Activated T-cell treated with anti-CD3 and anti-CD28 coated beads, Interleukin-2, amount 50 U/mL, for 24 hours (primary cell): ENCODE results near the gene RTEL1.
A peak's percentile ranks its signal among the peaks of the same experiment; 100 is the strongest.
"Not testable (repeated sequence)": the region's sequence is repeated elsewhere in the genome, so short reads cannot be mapped to it uniquely, and the experiment has no call there.

Experiments used
- DNase-seq: peaks from one replicate; pipeline ENCODE4 v3.0.0-alpha.2; 2020
- H3K27ac Mint-ChIP-seq: 2 replicates; pipeline ENCODE4 v1.8.0; 2020; ENCODE audit warnings: mild to moderate bottlenecking, mixed read lengths
- H3K27me3 Mint-ChIP-seq: 2 replicates; pipeline ENCODE4 v1.8.0; 2020; ENCODE audit warnings: mixed read lengths
- H3K36me3 Mint-ChIP-seq: 2 replicates; pipeline ENCODE4 v1.8.0; 2020; ENCODE audit warnings: low read depth, mixed read lengths
- H3K4me1 Mint-ChIP-seq: 2 replicates; pipeline ENCODE4 v1.8.0; 2020; ENCODE audit warnings: low read depth, mixed read lengths
- H3K4me3 Mint-ChIP-seq: 2 replicates; pipeline ENCODE4 v1.8.0; 2020; ENCODE audit warnings: mild to moderate bottlenecking, moderate library complexity, mixed read lengths
- H3K9me3 Mint-ChIP-seq: 2 replicates; pipeline ENCODE4 v1.8.0; 2020; ENCODE audit warnings: mixed read lengths

RTEL1 gene

GRCh38 chr20:63707558-63708300, 49.6 kb downstream of the RTEL1 start, which contains the start of the genes ARFRP1 and ZGPAT:
Gene ARFRP1 (minus strand): TSS chr20:63707976. CDS start chr20:63707091, 885 bp downstream.
Gene ZGPAT (plus strand): TSS chr20:63708039. CDS start chr20:63708581, 542 bp downstream.
- Mint-ChIP-seq H3K4me3 (peak within 1 kb of the TSS; percentile 95), H3K36me3 (peaks cover 85% of the 10 kb centered on the region), H3K27ac (peak within 1 kb of the TSS; percentile 93), H3K27me3 (no peaks in the 10 kb centered on the region), H3K4me1 (peaks cover 52% of the 10 kb centered on the region), H3K9me3 (no peaks in the 10 kb centered on the region)
- peak; percentile 93 for DNase-seq

- Mint-ChIP-seq H3K9me3 (no peaks in the 10 kb centered on the region), H3K27ac (peak overlapping the region; percentile 91), H3K4me3 (peak overlapping the region; percentile 95), H3K4me1 (peaks cover 54% of the 10 kb centered on the region), H3K36me3 (peaks cover 86% of the 10 kb centered on the region), H3K27me3 (no peaks in the 10 kb centered on the region)
- DNase-seq = no peak
These were observed 50.4 kb downstream of the RTEL1 start for GRCh38 chr20:63708301-63709148.

- Mint-ChIP-seq H3K4me1 (peaks cover 54% of the 10 kb centered on the region), H3K36me3 (peaks cover 85% of the 10 kb centered on the region), H3K9me3 (no peaks in the 10 kb centered on the region)
These were observed 51.0 kb downstream of the RTEL1 start for GRCh38 chr20:63709149-63709527.

GRCh38 chr20:63711085-63711645, 53.1 kb downstream of the RTEL1 start:
- Mint-ChIP-seq H3K27ac (peak overlapping the region; percentile 80), H3K9me3 (peaks cover 7% of the 10 kb centered on the region), H3K36me3 (peaks cover 85% of the 10 kb centered on the region), H3K4me1 (peaks cover 55% of the 10 kb centered on the region), H3K27me3 (no peaks in the 10 kb centered on the region), H3K4me3 (no peak overlapping the region)
- DNase-seq = no peak

More at GRCh38 chr20:63709149-63709527, 51.0 kb downstream of the RTEL1 start:
- Mint-ChIP-seq H3K27me3 (no peaks in the 10 kb centered on the region), H3K27ac (peak overlapping the region; percentile 91), H3K4me3 (peak overlapping the region; percentile 95)
- no peak for DNase-seq

GRCh38 chr20:63712191-63712590, 54.1 kb downstream of the RTEL1 start:
- no peak for DNase-seq
- peaks cover 7% of the 10 kb centered on the region for H3K9me3 Mint-ChIP-seq
- peaks cover 85% of the 10 kb centered on the region for H3K36me3 Mint-ChIP-seq
- H3K4me1 Mint-ChIP-seq = peaks cover 56% of the 10 kb centered on the region
- peak overlapping the region; percentile 56 for H3K27ac Mint-ChIP-seq
- no peak overlapping the region for H3K4me3 Mint-ChIP-seq
- no peaks in the 10 kb centered on the region for H3K27me3 Mint-ChIP-seq

GRCh38 chr20:63714858-63715257, 56.7 kb downstream of the RTEL1 start:
- H3K9me3 Mint-ChIP-seq = peaks cover 13% of the 10 kb centered on the region
- no peaks in the 10 kb centered on the region for H3K27me3 Mint-ChIP-seq
- peaks cover 51% of the 10 kb centered on the region for H3K4me1 Mint-ChIP-seq
- H3K27ac Mint-ChIP-seq = no peak overlapping the region
- H3K4me3 Mint-ChIP-seq = no peak overlapping the region
- no peak for DNase-seq
- H3K36me3 Mint-ChIP-seq = peaks cover 95% of the 10 kb centered on the region

- H3K27me3 Mint-ChIP-seq = no peaks in the 10 kb centered on the region
- DNase-seq = no peak
- peaks cover 13% of the 10 kb centered on the region for H3K9me3 Mint-ChIP-seq
- peaks cover 88% of the 10 kb centered on the region for H3K36me3 Mint-ChIP-seq
- peaks cover 47% of the 10 kb centered on the region for H3K4me1 Mint-ChIP-seq
- no peak overlapping the region for H3K4me3 Mint-ChIP-seq
- peak overlapping the region; percentile 11 for H3K27ac Mint-ChIP-seq
These were observed 60.9 kb downstream of the RTEL1 start for GRCh38 chr20:63718996-63719395.

- Mint-ChIP-seq H3K36me3 (peaks cover 82% of the 10 kb centered on the region), H3K4me1 (peaks cover 41% of the 10 kb centered on the region), H3K9me3 (peaks cover 12% of the 10 kb centered on the region)
- H3K27ac Mint-ChIP-seq, H3K27me3 Mint-ChIP-seq, DNase-seq, H3K4me3 Mint-ChIP-seq: not testable (repeated sequence)
These were observed 65.0 kb downstream of the RTEL1 start for GRCh38 chr20:63722967-63723622.

- H3K36me3 Mint-ChIP-seq = peaks cover 59% of the 10 kb centered on the region
- H3K27ac Mint-ChIP-seq = not testable (repeated sequence)
These were observed 72.1 kb downstream of the RTEL1 start for GRCh38 chr20:63730189-63730733.

GRCh38 chr20:63731410-63731809, 73.3 kb downstream of the RTEL1 start:
- H3K4me1 Mint-ChIP-seq = peaks cover 38% of the 10 kb centered on the region

More at GRCh38 chr20:63730189-63730733, 72.1 kb downstream of the RTEL1 start:
- not testable (repeated sequence) for H3K27me3 Mint-ChIP-seq, H3K4me3 Mint-ChIP-seq, H3K9me3 Mint-ChIP-seq, DNase-seq
- peaks cover 26% of the 10 kb centered on the region for H3K4me1 Mint-ChIP-seq

GRCh38 chr20:63732118-63733095, 74.3 kb downstream of the RTEL1 start:
- Mint-ChIP-seq H3K27me3 (no peaks in the 10 kb centered on the region), H3K4me1 (peaks cover 38% of the 10 kb centered on the region), H3K4me3 (no peak overlapping the region), H3K9me3 (no peaks in the 10 kb centered on the region), H3K36me3 (peaks cover 57% of the 10 kb centered on the region), H3K27ac (no peak overlapping the region)
- no peak for DNase-seq

More at GRCh38 chr20:63731410-63731809, 73.3 kb downstream of the RTEL1 start:
- H3K36me3 Mint-ChIP-seq = peaks cover 61% of the 10 kb centered on the region
- H3K27me3 Mint-ChIP-seq = no peaks in the 10 kb centered on the region
- H3K9me3 Mint-ChIP-seq = peaks cover 2% of the 10 kb centered on the region
- no peak for DNase-seq
- no peak overlapping the region for H3K27ac Mint-ChIP-seq
- H3K4me3 Mint-ChIP-seq = no peak overlapping the region

- Mint-ChIP-seq H3K27me3 (no peaks in the 10 kb centered on the region), H3K9me3 (no peaks in the 10 kb centered on the region)
- DNase-seq = no peak
These were observed 75.0 kb downstream of the RTEL1 start for GRCh38 chr20:63733117-63733516.

GRCh38 chr20:63733579-63734081, 75.5 kb downstream of the RTEL1 start:
- Mint-ChIP-seq H3K27me3 (no peaks in the 10 kb centered on the region), H3K4me3 (no peak overlapping the region), H3K36me3 (peaks cover 47% of the 10 kb centered on the region), H3K4me1 (peaks cover 31% of the 10 kb centered on the region), H3K9me3 (no peaks in the 10 kb centered on the region), H3K27ac (no peak overlapping the region)
- no peak for DNase-seq

More at GRCh38 chr20:63733117-63733516, 75.0 kb downstream of the RTEL1 start:
- Mint-ChIP-seq H3K27ac (no peak overlapping the region), H3K4me1 (peaks cover 31% of the 10 kb centered on the region), H3K4me3 (no peak overlapping the region), H3K36me3 (peaks cover 52% of the 10 kb centered on the region)
